Kidney (tissue), 14 donors: Measurements from ENCODE around the gene TMEM208. TPM values are rescaled to one million over a fixed set of nuclear protein-coding genes. Genes with fewer than 3 reads are reported as not detected.

Experiments used
- DNase-seq, 5 donors: peaks; one replicate each; pipeline ENCODE4 v3.0.0-alpha.2; 2013 to 2020
- FAIRE-seq: peaks from 2 replicates; lab custom pipeline; 2012; peaks lifted over from hg19 to GRCh38; lab: Jason Lieb, UNC
- H3K27ac ChIP-seq, 2 donors: one replicate each; pipeline ENCODE4 v1.7.0; 2013; ENCODE audit warnings: low read depth in 2 of 2, low read length in 2 of 2, inconsistent platforms in 1 of 2
- H3K27me3 ChIP-seq: one replicate; pipeline ENCODE4 v1.7.1; 2013; ENCODE audit warnings: low read length, inconsistent platforms; ENCODE audit not compliant: control insufficient read depth, insufficient read depth
- H3K36me3 ChIP-seq, 3 donors: one replicate each; pipeline versions ENCODE4 v1.7.0 to v1.7.1; 2013; ENCODE audit warnings: low read length in 3 of 3, control low read depth in 1 of 3, inconsistent platforms in 1 of 3; ENCODE audit not compliant: insufficient read depth in 3 of 3, control insufficient read depth in 2 of 3
- H3K4me1 ChIP-seq, 3 donors: one replicate each; pipeline versions ENCODE4 v1.7.0 to v1.7.1; 2013; ENCODE audit warnings: low read length in 3 of 3, inconsistent platforms in 1 of 3, low read depth in 1 of 3; ENCODE audit not compliant: control insufficient read depth in 2 of 3, insufficient read depth in 2 of 3
- H3K4me3 ChIP-seq, 3 donors: one replicate each; pipeline versions ENCODE4 v1.7.0 to v1.8.1; 2013; ENCODE audit warnings: low read length in 3 of 3, control low read depth in 1 of 3, inconsistent platforms in 1 of 3
- H3K9ac ChIP-seq, 3 donors: one replicate each; pipeline versions ENCODE4 v1.7.0 to v1.7.1; 2013; ENCODE audit warnings: low read length in 3 of 3, control low read depth in 1 of 3, inconsistent platforms in 1 of 3
- H3K9me3 ChIP-seq, 3 donors: one replicate each; pipeline versions ENCODE4 v1.7.0 to v1.7.1; 2013; ENCODE audit warnings: low read length in 3 of 3, control low read depth in 1 of 3, inconsistent platforms in 1 of 3; ENCODE audit not compliant: control insufficient read depth in 2 of 3, insufficient read depth in 1 of 3
- intact Hi-C: fragments of 100-400 bp; cut with DNase I; formaldehyde crosslinking; loops from one replicate; pipeline ENCODE4 v1.11.1; 2022
- polyA plus RNA-seq: library from polyadenylated mRNA; stranded (reverse); fragments of 350-450 nt; fragmentation: Illumina TruSeq; extraction: RNeasy Lipid Tissue Mini Kit (QIAGEN cat#74804); gene quantifications from one replicate; pipeline ENCODE4 v1.2.3, GENCODE V29; 2014; ENCODE audit warnings: low read depth, low replicate concordance; ENCODE audit not compliant: insufficient read depth
- total RNA-seq: library from RNA; stranded (reverse); fragmentation: NEBNext Ultra II Directional; extraction: Animal tissue kit (Norgen Biotek cat#: 25700); gene quantifications from one replicate; pipeline ENCODE4 v1.2.1, GENCODE V29; 2021
- TF ChIP-seq, protein P1 (sequence below): IDR thresholded peaks from 3 replicates; pipeline ENCODE4 v1.5.1; 2012; ENCODE audit warnings: mild to moderate bottlenecking, moderate library complexity, borderline replicate concordance; ENCODE audit not compliant: insufficient read depth; ENCODE audit errors: extremely low read depth
- donor health status: control.
- donor health status: control.
- donor health status: control.
- donor health status: control.
- donor health status: control.
- donor health status: DM: yes; HTN: yes; CAD: no.
- donor health status: Normal renal cell carcinoma (clear cell type).

TMEM208 gene
- total and polyA plus RNA-seq, 2 donors from 2014 or later, result 47.1 to 145 TPM

DNA sequence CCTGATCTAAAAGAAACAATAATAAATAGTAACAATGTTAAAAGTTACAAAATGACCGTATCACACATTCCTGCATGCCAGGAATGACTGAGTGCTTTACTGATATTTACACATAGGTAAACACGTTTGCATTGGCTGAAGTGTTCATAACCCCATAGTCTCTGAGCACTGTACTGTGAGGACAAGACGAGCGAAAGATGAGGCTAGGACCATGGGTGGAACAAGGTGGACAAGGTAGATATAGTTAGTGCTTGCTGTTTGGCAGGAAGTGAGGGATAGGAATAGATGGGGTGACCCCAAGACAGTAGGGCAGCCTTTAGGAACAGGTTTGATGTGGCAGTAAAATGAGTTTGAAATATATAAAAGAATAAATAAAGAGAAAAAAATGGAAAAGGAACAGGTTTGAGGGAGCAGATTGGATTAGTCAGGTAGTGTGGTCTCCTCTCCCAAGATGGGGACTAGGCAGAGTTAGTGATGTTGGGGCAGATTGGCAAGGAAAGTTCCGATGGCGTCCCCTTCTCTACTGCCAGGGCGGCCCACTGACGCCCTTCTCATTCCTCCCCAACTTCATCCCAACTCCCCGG is 35.4 kb upstream of the TMEM208 start:
- DNase-seq (no peak), FAIRE-seq (no peak)
- Histone ChIP-seq H3K9me3 (no peaks in the 10 kb centered on the region), H3K4me1 (peaks cover 0 to 28% (median 15%) of the 10 kb centered on the region in 3 donors), H3K4me3 (peak overlapping the region; percentile 22 to 99 (median 23)), H3K36me3 (peaks cover 4 to 32% (median 20%) of the 10 kb centered on the region in 3 donors), H3K9ac (no peak overlapping the region), H3K27me3 (no peaks in the 10 kb centered on the region), H3K27ac (no peak overlapping the region)
- TF ChIP-seq, protein P1, sequence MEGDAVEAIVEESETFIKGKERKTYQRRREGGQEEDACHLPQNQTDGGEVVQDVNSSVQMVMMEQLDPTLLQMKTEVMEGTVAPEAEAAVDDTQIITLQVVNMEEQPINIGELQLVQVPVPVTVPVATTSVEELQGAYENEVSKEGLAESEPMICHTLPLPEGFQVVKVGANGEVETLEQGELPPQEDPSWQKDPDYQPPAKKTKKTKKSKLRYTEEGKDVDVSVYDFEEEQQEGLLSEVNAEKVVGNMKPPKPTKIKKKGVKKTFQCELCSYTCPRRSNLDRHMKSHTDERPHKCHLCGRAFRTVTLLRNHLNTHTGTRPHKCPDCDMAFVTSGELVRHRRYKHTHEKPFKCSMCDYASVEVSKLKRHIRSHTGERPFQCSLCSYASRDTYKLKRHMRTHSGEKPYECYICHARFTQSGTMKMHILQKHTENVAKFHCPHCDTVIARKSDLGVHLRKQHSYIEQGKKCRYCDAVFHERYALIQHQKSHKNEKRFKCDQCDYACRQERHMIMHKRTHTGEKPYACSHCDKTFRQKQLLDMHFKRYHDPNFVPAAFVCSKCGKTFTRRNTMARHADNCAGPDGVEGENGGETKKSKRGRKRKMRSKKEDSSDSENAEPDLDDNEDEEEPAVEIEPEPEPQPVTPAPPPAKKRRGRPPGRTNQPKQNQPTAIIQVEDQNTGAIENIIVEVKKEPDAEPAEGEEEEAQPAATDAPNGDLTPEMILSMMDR, result no peak
- intact Hi-C loops, result no loop called here

DNA sequence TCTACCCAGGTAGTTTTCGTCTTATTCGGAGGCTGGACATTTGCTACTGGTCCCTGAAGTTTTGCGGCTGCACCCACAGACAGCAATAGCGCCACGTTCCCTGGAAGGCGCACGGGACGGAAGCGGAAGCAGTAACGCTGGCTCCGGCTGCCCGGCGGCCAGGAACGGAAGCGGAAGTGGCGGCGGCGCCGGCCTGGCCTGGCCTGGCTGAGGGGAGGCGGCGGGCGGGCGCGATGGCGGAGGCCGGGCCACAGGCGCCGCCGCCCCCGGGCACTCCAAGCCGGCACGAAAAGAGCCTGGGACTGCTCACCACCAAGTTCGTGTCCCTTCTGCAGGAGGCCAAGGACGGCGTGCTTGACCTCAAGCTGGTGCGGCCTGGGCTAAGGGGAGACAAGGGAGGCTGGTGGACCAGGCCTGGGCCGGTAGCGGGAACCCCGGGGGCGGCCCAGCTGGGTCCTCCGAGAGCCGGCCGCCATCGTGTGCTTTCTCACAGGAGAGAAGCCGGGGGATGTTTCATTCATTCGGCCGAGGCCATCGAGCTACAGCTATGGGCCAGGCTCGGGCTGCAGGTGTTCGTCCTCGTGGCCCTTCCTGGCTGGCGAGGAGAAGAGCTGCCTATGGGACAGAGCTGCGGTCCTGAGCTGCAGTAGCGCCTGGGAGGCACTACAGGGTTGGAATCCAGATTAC is 34.8 kb upstream of the TMEM208 start, which contains the start of gene E2F4:
Gene E2F4 (plus strand): TSS at position 161 of the 687 bp plus-strand sequence. CDS start 73 bp downstream, at position 234.
- H3K4me3 ChIP-seq, result peak within 1 kb of the TSS; percentile 86 to 99 (median 93)
- H3K27ac ChIP-seq, result no peak within 1 kb of the TSS
- no peak for FAIRE-seq
- intact Hi-C loops, result no loop called here
- TF ChIP-seq, protein P1, result no peak
- peak; percentile 90 to 96 (median 94) for DNase-seq
- peak within 1 kb of the TSS; percentile 59 to 99 (median 97) for H3K9ac ChIP-seq
- H3K9me3 ChIP-seq, result no peaks in the 10 kb centered on the region
- peaks cover 0 to 35% (median 21%) of the 10 kb centered on the region in 3 donors for H3K4me1 ChIP-seq
- H3K27me3 ChIP-seq, result no peaks in the 10 kb centered on the region
- H3K36me3 ChIP-seq, result peaks cover 7 to 38% (median 24%) of the 10 kb centered on the region in 3 donors

DNA sequence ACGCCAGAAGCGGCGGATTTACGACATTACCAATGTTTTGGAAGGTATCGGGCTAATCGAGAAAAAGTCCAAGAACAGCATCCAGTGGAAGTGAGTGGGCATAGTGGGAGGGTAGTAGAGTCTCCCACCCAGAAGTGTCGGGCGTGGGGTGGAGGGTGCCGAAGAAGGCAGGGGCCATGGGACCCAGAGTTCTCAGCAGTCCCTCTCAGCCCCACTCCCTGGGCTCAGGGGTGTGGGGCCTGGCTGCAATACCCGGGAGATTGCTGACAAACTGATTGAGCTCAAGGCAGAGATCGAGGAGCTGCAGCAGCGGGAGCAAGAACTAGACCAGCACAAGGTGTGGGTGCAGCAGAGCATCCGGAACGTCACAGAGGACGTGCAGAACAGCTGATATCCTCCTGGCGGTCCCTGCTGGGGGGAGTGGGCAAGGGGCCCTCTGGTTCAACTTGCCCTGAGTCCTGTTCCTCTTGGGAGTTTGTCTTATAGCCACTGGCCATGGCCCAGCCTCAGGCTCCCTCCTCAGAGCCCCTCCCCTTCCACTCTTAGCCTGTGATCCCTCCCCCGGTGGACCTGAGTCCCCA is 34.1 kb upstream of the TMEM208 start:
- Histone ChIP-seq H3K36me3 (peaks cover 7 to 45% (median 26%) of the 10 kb centered on the region in 3 donors), H3K4me1 (peaks cover 0 to 42% (median 28%) of the 10 kb centered on the region in 3 donors), H3K4me3 (peak overlapping the region; percentile 86 to 99 (median 93)), H3K27ac (no peak overlapping the region), H3K27me3 (no peaks in the 10 kb centered on the region), H3K9me3 (no peaks in the 10 kb centered on the region), H3K9ac (peak overlapping the region; percentile 59 to 99 (median 97))
- intact Hi-C loops, result no loop called here
- FAIRE-seq, result no peak
- DNase-seq, result no peak
- TF ChIP-seq, protein P1, result no peak
